HL-60/S4 treated with phorbol 12-myristate 13-acetate at 8.2 ng/mL for 4 days and 3 days (cell line): ENCODE data around the gene MYL6.
"Not testable (repeated sequence)": the region's sequence is repeated elsewhere in the genome, so short reads cannot be mapped to it uniquely, and the experiment has no call there.

Experiments
- in situ Hi-C: fragments of 300-500 bp; cut with MboI; formaldehyde crosslinking; loops from 2 replicates; pipeline ENCODE4 v1.15.0; 2022; ENCODE audit warnings: low sequenced_read_pairs

MYL6 gene

GRCh38 chr12:56158029-56158925, at the start of gene MYL6:
MYL6 (plus strand) TSS chr12:56158359; CDS start chr12:56158402, 43 bp downstream.
- in situ Hi-C loops = no loop called here

- in situ Hi-C loops = no loop called here
These were observed 47.6 kb upstream of the MYL6 start for GRCh38 chr12:56110571-56110970.

- in situ Hi-C loops = no loop called here
These were observed 44.1 kb upstream of the MYL6 start for GRCh38 chr12:56114084-56114483.

- in situ Hi-C loops = no loop called here
These were observed 42.8 kb upstream of the MYL6 start for GRCh38 chr12:56115329-56115728.

GRCh38 chr12:56116267-56117081, 41.7 kb upstream of the MYL6 start, which contains the start of gene RPL41:
RPL41 (plus strand) TSS chr12:56116633.
- in situ Hi-C loops = no loop called here

- in situ Hi-C loops = not testable (repeated sequence)
These were observed 41.0 kb upstream of the MYL6 start for GRCh38 chr12:56117082-56117706.

GRCh38 chr12:56117778-56118687, 40.1 kb upstream of the MYL6 start, which contains the start of gene ZC3H10:
ZC3H10 (plus strand) TSS chr12:56118266; CDS start chr12:56120563, 2,297 bp downstream.
- in situ Hi-C loops = no loop called here

- in situ Hi-C loops = no loop called here
These were observed 39.3 kb upstream of the MYL6 start for GRCh38 chr12:56118688-56119357.

- in situ Hi-C loops = no loop called here
These were observed 38.8 kb upstream of the MYL6 start for GRCh38 chr12:56119361-56119796.

GRCh38 chr12:56120158-56120846, 37.9 kb upstream of the MYL6 start:
- in situ Hi-C loops = no loop called here

GRCh38 chr12:56121204-56121870, 36.8 kb upstream of the MYL6 start:
- in situ Hi-C loops = no loop called here

- in situ Hi-C loops = no loop called here
These were observed 35.5 kb upstream of the MYL6 start for GRCh38 chr12:56122637-56123036.

GRCh38 chr12:56124133-56124532, 34.0 kb upstream of the MYL6 start:
- in situ Hi-C loops = no loop called here

GRCh38 chr12:56126732-56127239, 31.4 kb upstream of the MYL6 start:
- in situ Hi-C loops = no loop called here

- in situ Hi-C loops = no loop called here
These were observed 30.7 kb upstream of the MYL6 start for GRCh38 chr12:56127485-56127887.

GRCh38 chr12:56127888-56128669, 30.1 kb upstream of the MYL6 start, which contains the start of gene ESYT1:
ESYT1 (plus strand) TSS chr12:56128267; CDS start chr12:56128320, 53 bp downstream.
- in situ Hi-C loops = no loop called here

GRCh38 chr12:56128670-56129205, 29.4 kb upstream of the MYL6 start:
- in situ Hi-C loops = no loop called here
